ENCODE results near the gene HIVEP3. TPM values are rescaled to one million over a fixed set of nuclear protein-coding genes. Genes with fewer than 3 reads are reported as not detected.
A peak's percentile ranks its signal among the peaks of the same experiment; 100 is the strongest.

Gene HIVEP3
- total RNA-seq, result 1 to 10 TPM; 1.4 to 3.0 (median 2.3) TPM

DNA sequence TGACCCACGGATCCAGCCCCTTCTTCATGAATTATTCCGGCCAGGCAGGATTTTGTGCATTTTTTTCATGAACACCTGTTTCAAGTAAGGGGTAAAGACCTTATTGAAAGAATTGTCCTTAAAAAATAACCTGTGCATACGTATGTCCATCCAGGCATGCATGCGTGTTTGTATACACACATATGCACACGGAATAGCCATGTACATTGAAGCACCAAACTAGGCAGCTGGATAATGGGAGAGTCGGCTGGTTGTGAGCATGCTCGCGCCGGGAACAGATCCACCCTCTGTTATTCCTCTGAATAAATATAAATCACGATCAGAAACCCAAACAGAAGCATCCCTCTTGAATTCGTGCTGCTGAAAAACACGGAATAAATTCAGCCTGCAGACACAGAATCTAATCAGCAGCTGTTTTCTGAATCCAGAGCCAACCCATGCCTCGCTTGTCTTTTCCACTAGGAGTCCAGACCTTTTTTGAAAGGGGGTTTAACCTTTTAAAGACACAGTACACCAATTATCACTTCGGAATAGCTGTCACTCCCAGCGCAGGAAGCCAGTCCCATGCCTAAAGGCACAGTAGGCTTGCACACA, at the start of gene HIVEP3:
HIVEP3 (minus strand) TSS at position 473 of the 594 bp plus-strand sequence.
- Histone ChIP-seq H3K27me3 (no peaks in the 10 kb centered on the region), H3K4me3 (peak within 1 kb of the TSS; percentile 66 to 71 (median 68)), H3K36me3 (no peaks in the 10 kb centered on the region), H3K9me3 (no peaks in the 10 kb centered on the region), H3K4me1 (peaks cover 21 to 46% (median 37%) of the 10 kb centered on the region in 4 donors), H3K27ac (replicated peaks in 1 of 4) (peak within 1 kb of the TSS; percentile 18 to 71 (median 56))
- WGBS, result 3% methylated on average over 15 of the region's 15 CpGs
- intact Hi-C loops (cut with DNase I), result loop anchor here (10.0 kb wide), 1 partner anchor 116 kb away; no protein-coding TSS in a partner anchor
- no peak for TF ChIP-seq POLR2A (IDR thresholded peaks at IDR 0.05; ENCODE audit: low read depth)
- TF ChIP-seq, protein P1, sequence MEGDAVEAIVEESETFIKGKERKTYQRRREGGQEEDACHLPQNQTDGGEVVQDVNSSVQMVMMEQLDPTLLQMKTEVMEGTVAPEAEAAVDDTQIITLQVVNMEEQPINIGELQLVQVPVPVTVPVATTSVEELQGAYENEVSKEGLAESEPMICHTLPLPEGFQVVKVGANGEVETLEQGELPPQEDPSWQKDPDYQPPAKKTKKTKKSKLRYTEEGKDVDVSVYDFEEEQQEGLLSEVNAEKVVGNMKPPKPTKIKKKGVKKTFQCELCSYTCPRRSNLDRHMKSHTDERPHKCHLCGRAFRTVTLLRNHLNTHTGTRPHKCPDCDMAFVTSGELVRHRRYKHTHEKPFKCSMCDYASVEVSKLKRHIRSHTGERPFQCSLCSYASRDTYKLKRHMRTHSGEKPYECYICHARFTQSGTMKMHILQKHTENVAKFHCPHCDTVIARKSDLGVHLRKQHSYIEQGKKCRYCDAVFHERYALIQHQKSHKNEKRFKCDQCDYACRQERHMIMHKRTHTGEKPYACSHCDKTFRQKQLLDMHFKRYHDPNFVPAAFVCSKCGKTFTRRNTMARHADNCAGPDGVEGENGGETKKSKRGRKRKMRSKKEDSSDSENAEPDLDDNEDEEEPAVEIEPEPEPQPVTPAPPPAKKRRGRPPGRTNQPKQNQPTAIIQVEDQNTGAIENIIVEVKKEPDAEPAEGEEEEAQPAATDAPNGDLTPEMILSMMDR (IDR thresholded peaks at IDR 0.05), result peak in 1 of 3 experiments; percentile 36
- peak; percentile 86 for DNase-seq (ENCODE audit: extremely low spot score)

DNA sequence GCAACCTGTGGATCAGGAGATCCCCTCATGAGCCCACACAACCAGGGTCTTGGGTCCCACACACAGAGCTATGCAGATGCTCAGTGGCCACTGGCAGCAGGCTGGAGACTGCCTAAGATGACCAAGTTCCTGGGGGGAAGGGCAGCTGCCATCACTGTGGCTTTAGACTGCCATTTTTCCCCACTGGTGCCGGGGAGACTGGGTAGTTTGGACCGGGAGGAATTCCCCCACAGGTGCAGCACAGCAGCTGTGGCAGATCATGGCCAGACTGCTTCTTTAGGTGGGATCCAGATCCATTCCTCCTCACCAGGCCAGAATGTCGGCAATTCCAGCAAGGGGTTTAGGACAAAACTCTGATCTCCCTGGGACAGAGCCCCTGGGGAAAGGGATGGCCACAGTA, 45.7 kb upstream of the HIVEP3 start:
- intact Hi-C loops (cut with DNase I), result no loop called here
- H3K4me1 ChIP-seq, result no peaks in the 10 kb centered on the region
- no peak for TF ChIP-seq EP300 (IDR thresholded peaks at IDR 0.05)
- TF ChIP-seq POLR2AphosphoS5 (IDR thresholded peaks at IDR 0.05), result no peak
- no peaks in the 10 kb centered on the region for H3K27me3 ChIP-seq
- peaks cover 0 to 19% (median 7%) of the 10 kb centered on the region in 4 donors for H3K9me3 ChIP-seq
- no peak overlapping the region for H3K27ac ChIP-seq (replicated peaks in 1 of 4)
- no peaks in the 10 kb centered on the region for H3K36me3 ChIP-seq
- DNase-seq (ENCODE audit: extremely low spot score), result no peak
- 100% methylated on average over 1 of the region's 3 CpGs for WGBS
- no peak overlapping the region for H3K4me3 ChIP-seq

DNA sequence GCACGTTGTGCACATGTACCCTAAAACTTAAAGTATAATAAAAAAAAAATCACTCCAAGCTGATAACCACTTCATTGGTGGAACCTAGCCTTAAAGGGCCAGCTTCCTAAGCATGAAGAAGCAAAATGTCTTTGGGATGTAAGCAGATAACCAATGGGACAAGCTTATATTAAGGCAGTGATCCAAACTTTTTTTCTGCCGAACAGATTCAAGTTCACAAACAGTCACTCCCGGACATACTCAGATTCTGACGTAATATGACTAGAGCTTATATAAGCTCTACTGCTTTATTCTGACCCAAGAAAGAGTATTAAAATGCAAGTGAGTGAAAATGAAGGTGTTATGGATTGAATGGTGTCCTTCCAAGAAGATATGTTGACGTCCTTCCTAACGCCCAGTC, 44.9 kb upstream of the HIVEP3 start:
- no peak overlapping the region for H3K27ac ChIP-seq (replicated peaks in 1 of 4)
- peaks cover 0 to 11% (median under 1%) of the 10 kb centered on the region in 4 donors for H3K9me3 ChIP-seq
- H3K4me3 ChIP-seq, result no peak overlapping the region
- H3K27me3 ChIP-seq, result no peaks in the 10 kb centered on the region
- H3K36me3 ChIP-seq, result no peaks in the 10 kb centered on the region
- intact Hi-C loops (cut with DNase I), result no loop called here
- WGBS, result 65% methylated on average over 6 of the region's 6 CpGs
- H3K4me1 ChIP-seq, result no peaks in the 10 kb centered on the region
- DNase-seq (ENCODE audit: extremely low spot score), result no peak
- TF ChIP-seq EP300 (IDR thresholded peaks at IDR 0.05), result no peak
- TF ChIP-seq POLR2A (IDR thresholded peaks at IDR 0.05; ENCODE audit: low read depth), result no peak
- TF ChIP-seq, protein P1 (IDR thresholded peaks at IDR 0.05), result no peak
- no peak for TF ChIP-seq POLR2AphosphoS5 (IDR thresholded peaks at IDR 0.05)

DNA sequence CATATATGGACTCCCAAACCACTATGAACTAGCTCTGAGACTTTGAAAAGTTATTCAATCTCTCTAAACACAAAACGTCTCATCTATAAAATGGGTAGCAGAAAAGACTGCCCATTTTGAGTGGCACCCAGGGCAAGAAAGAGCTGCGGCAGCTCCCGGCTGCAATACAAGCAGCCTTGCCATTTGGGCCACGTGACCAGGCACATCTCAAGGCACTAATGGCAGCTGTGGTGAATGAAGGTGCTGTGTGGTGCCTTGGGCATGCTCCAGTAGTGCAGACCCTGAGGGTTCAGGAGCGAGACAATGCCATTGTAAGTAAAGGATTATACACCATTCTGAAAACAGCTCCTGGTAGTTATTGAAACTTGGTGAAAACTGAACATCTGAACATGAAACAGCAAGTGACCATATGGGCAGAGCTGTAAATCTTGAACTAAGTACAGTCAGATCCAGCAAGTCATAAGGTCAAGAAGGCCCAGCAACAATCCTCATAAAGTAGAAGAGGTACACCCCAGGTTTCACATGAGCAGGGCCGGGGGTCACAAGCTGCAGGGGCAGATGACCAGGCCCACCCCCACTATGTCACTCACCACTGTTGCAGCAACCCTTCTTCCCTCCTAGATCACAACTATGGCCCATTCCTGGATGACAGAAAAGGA, 39.4 kb upstream of the HIVEP3 start:
- Histone ChIP-seq H3K27me3 (no peaks in the 10 kb centered on the region), H3K27ac (replicated peaks in 1 of 4) (no peak overlapping the region), H3K4me1 (peaks cover 0 to 4% (median 0%) of the 10 kb centered on the region in 4 donors), H3K4me3 (no peak overlapping the region), H3K36me3 (no peaks in the 10 kb centered on the region), H3K9me3 (no peaks in the 10 kb centered on the region)
- 90% methylated on average over 4 of the region's 6 CpGs for WGBS
- TF ChIP-seq POLR2A (IDR thresholded peaks at IDR 0.05; ENCODE audit: low read depth) (no peak), EP300 (IDR thresholded peaks at IDR 0.05) (no peak), POLR2AphosphoS5 (IDR thresholded peaks at IDR 0.05) (no peak)
- TF ChIP-seq, protein P1 (IDR thresholded peaks at IDR 0.05), result no peak
- DNase-seq (ENCODE audit: extremely low spot score), result no peak
- intact Hi-C loops (cut with DNase I), result no loop called here

DNA sequence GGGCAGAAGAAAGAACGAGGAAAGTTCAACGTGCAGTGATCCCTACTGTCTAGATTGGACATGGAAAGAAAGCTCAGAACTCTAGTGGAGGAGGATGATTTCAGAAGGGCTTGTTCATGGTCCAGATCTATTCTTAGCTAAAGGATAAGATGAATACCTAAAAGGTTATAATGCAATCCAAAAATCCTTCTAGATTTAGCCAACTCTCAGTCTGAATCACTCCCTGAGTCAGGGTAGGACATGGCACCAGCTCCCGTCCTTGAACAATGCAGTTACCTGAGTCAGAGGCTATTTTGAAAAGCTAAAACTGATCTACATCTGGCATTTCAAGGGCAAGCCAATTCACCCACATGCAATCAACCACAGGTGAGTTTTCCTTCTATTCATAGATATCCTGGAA, 38.8 kb upstream of the HIVEP3 start:
- no peaks in the 10 kb centered on the region for H3K27me3 ChIP-seq
- no peak for DNase-seq (ENCODE audit: extremely low spot score)
- peaks cover 0 to 4% (median 0%) of the 10 kb centered on the region in 4 donors for H3K4me1 ChIP-seq
- H3K36me3 ChIP-seq, result no peaks in the 10 kb centered on the region
- TF ChIP-seq EP300 (IDR thresholded peaks at IDR 0.05) (no peak), POLR2A (IDR thresholded peaks at IDR 0.05; ENCODE audit: low read depth) (no peak), POLR2AphosphoS5 (IDR thresholded peaks at IDR 0.05) (no peak)
- TF ChIP-seq, protein P1 (IDR thresholded peaks at IDR 0.05), result no peak
- intact Hi-C loops (cut with DNase I), result no loop called here
- H3K9me3 ChIP-seq, result no peaks in the 10 kb centered on the region
- H3K4me3 ChIP-seq, result no peak overlapping the region
- WGBS, result 80% methylated on average over 3 of the region's 3 CpGs
- H3K27ac ChIP-seq (replicated peaks in 1 of 4), result no peak overlapping the region
